ENCODE data around the gene S100A8. TPM values are rescaled to one million over a fixed set of nuclear protein-coding genes. Genes with fewer than 3 reads are reported as not detected.

S100A8 gene
- not detected in 2 replicates for total RNA-seq

GRCh38 chr1:153390938-153391710, at the start of gene S100A8:
Gene S100A8, minus strand, starts transcription at chr1:153391073. Its CDS starts 538 bp downstream, at chr1:153390535.

GRCh38 chr1:153415850-153416570, 25.1 kb upstream of the S100A8 start, which contains the start of gene S100A7A:
Gene S100A7A, plus strand, starts transcription at chr1:153416520. Its CDS starts 1,563 bp downstream, at chr1:153418083.

DNA sequence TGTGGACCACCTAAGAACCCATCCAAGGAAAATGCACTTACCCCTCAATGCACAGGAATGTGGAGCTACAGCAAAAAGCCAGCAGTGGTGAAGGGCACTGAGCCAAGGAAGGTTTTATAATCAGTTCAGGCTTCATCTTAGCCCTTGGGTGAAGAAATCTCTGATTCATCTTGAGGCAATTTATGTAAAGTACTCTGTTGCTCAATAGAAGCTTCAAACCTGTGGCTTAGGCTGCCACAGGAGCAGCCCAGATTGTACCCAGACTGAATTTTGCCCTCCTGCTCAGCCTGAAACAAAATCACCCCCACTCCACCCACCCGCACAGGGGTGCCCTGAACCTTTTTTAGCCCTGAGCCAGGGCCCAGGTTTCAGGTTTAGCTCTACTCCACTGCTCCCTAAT, 15.4 kb downstream of the S100A8 start, which contains the start of gene S100A12:
TSS of gene S100A12 (minus strand) at position 111 of the 400 bp plus-strand sequence. CDS start 1,029 bp downstream, outside the sequence.

GRCh38 chr1:153357853-153358690, 32.8 kb downstream of the S100A8 start, which contains the start of gene S100A9:
Gene S100A9, plus strand, starts transcription at chr1:153357854. Its CDS starts 430 bp downstream, at chr1:153358284.

GRCh38 chr1:153348511-153349362, 42.1 kb downstream of the S100A8 start, which contains the start of gene PGLYRP4:
Gene PGLYRP4, minus strand, starts transcription at chr1:153348841. Its CDS starts 909 bp downstream, at chr1:153347932.

Small RNA genes lying within 50 kb of the gene (small RNA-seq; reads per million reads assigned to genes)
- not detected for gene S100A15A

Other genes starting within 250 kb of the S100A8 start
- gene SPRR2G, start 240.2 kb downstream of the S100A8 start, total RNA-seq, result not detected in 2 replicates
- not detected in 2 replicates for gene LELP1, start 187.6 kb downstream of the S100A8 start, total RNA-seq
- gene PRR9, start 173.5 kb downstream of the S100A8 start, total RNA-seq, result not detected in 2 replicates
- not detected in 2 replicates for gene LORICRIN, start 131.4 kb downstream of the S100A8 start, total RNA-seq
- not detected in 2 replicates for gene PGLYRP3, start 78.1 kb downstream of the S100A8 start, total RNA-seq
- not detected in 2 replicates for gene PGLYRP4, start 42.2 kb downstream of the S100A8 start, total RNA-seq
- not detected in 2 replicates for gene S100A9, start 33.2 kb downstream of the S100A8 start, total RNA-seq
- gene S100A12, start 15.5 kb downstream of the S100A8 start, total RNA-seq, result not detected in 2 replicates
- not detected in 2 replicates for gene S100A7A, start 25.4 kb upstream of the S100A8 start, total RNA-seq
- not detected in 2 replicates for gene S100A7, start 69.6 kb upstream of the S100A8 start, total RNA-seq
- 478 and 546 TPM in 2 replicates for gene S100A6, start 144.9 kb upstream of the S100A8 start, total RNA-seq
- not detected in 2 replicates for gene S100A5, start 149.9 kb upstream of the S100A8 start, total RNA-seq
- gene S100A4, start 154.7 kb upstream of the S100A8 start, total RNA-seq, result 5.2 and 5.7 TPM in 2 replicates
- 0.98 and 2.4 TPM in 2 replicates for gene S100A3, start 158.2 kb upstream of the S100A8 start, total RNA-seq
- 0.33 and 0.86 TPM in 2 replicates for gene S100A2, start 174.8 kb upstream of the S100A8 start, total RNA-seq
- gene S100A16, start 222.1 kb upstream of the S100A8 start, total RNA-seq, result 678 and 716 TPM in 2 replicates
- not detected in 2 replicates for gene S100A14, start 225.3 kb upstream of the S100A8 start, total RNA-seq
- gene S100A13, start 236.4 kb upstream of the S100A8 start, total RNA-seq, result 65.8 and 96.4 TPM in 2 replicates
- 0.38 TPM in 1 of 2 replicates, not detected in the other for gene S100A1, start 237.4 kb upstream of the S100A8 start, total RNA-seq
- 35.5 and 35.6 TPM in 2 replicates for gene CHTOP, start 243.0 kb upstream of the S100A8 start, total RNA-seq

Measured in vein endothelial cell (primary cell).